ENCODE data around the gene TEKTIP1.

DNA sequence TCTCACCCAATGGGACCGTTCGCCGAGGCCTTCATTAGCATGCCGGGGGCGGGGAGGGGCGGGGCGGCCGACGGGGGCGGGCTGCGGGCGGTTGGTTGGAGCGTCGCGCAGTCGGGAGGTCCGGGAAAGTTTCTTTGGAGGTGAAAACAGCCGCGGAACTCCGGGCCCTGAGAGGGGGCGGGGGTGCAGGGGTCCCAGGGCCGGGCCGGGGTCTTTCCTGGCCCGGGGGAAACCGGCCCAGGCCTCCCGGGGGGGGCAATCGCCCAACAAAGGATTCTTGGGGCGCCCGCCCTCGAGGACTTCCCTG is 33.8 kb downstream of the TEKTIP1 start, which contains the start of gene HMG20B:
- TF ChIP-seq SIN3A (IDR thresholded peaks at IDR 0.05; ENCODE audit: borderline replicate concordance, insufficient read depth, low read depth, low read length) (no peak), REST (IDR thresholded peaks at IDR 0.05; ENCODE audit: insufficient read depth in 1 of 2, low read depth in 2 of 2, low read length in 1 of 2) (no peak), TCF7L2 (IDR thresholded peaks at IDR 0.05; ENCODE audit: low read depth, low read length) (no peak), POLR2AphosphoS5 (IDR thresholded peaks at IDR 0.05; ENCODE audit: low read depth, low read length) (no peak; the same call in 1 of the 2 replicates)
- TF ChIP-seq, protein P1, sequence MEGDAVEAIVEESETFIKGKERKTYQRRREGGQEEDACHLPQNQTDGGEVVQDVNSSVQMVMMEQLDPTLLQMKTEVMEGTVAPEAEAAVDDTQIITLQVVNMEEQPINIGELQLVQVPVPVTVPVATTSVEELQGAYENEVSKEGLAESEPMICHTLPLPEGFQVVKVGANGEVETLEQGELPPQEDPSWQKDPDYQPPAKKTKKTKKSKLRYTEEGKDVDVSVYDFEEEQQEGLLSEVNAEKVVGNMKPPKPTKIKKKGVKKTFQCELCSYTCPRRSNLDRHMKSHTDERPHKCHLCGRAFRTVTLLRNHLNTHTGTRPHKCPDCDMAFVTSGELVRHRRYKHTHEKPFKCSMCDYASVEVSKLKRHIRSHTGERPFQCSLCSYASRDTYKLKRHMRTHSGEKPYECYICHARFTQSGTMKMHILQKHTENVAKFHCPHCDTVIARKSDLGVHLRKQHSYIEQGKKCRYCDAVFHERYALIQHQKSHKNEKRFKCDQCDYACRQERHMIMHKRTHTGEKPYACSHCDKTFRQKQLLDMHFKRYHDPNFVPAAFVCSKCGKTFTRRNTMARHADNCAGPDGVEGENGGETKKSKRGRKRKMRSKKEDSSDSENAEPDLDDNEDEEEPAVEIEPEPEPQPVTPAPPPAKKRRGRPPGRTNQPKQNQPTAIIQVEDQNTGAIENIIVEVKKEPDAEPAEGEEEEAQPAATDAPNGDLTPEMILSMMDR (IDR thresholded peaks at IDR 0.05): no peak
